ENCODE data around the gene CEBPZOS.

The CEBPZOS gene

GRCh38 chr2:37231241-37232130, 35.2 kb downstream of the CEBPZOS start, which contains the start of the genes CEBPZ and NDUFAF7:
CEBPZ (minus strand) TSS chr2:37231596; CDS start chr2:37231567, 29 bp downstream.
NDUFAF7 (plus strand) TSS chr2:37231658; CDS start chr2:37231706, 48 bp downstream.
- Histone ChIP-seq H3K4me3 (ENCODE audit: low read length in 2 of 2) (peak within 1 kb of the TSS; percentile 90 to 91), H3K4me1 (ENCODE audit: control insufficient read depth in 2 of 2, insufficient read depth in 2 of 2, low read length in 2 of 2) (peaks cover 20 to 22% of the 10 kb centered on the region in 2 donors), H3K9me3 (ENCODE audit: control insufficient read depth in 2 of 2, low read length in 2 of 2) (no peaks in the 10 kb centered on the region), H3K27me3 (ENCODE audit: control insufficient read depth in 2 of 2, insufficient read depth in 2 of 2, low read length in 2 of 2) (no peaks in the 10 kb centered on the region), H3K36me3 (ENCODE audit: control insufficient read depth in 2 of 2, insufficient read depth in 2 of 2, low read length in 2 of 2) (peaks cover 17 to 24% of the 10 kb centered on the region in 2 donors), H3K9ac (ENCODE audit: low read depth in 1 of 2, low read length in 2 of 2) (peak within 1 kb of the TSS; percentile 93 to 95), H3K27ac (ENCODE audit: low read depth in 2 of 2, low read length in 2 of 2) (peak within 1 kb of the TSS; percentile 89 to 97)

GRCh38 chr2:37232131-37232933, 36.0 kb downstream of the CEBPZOS start:
- Histone ChIP-seq H3K27me3 (ENCODE audit: control insufficient read depth in 2 of 2, insufficient read depth in 2 of 2, low read length in 2 of 2) (no peaks in the 10 kb centered on the region), H3K36me3 (ENCODE audit: control insufficient read depth in 2 of 2, insufficient read depth in 2 of 2, low read length in 2 of 2) (peaks cover 12 to 17% of the 10 kb centered on the region in 2 donors), H3K9me3 (ENCODE audit: control insufficient read depth in 2 of 2, low read length in 2 of 2) (no peaks in the 10 kb centered on the region), H3K27ac (ENCODE audit: low read depth in 2 of 2, low read length in 2 of 2) (peak overlapping the region; percentile 89 to 97), H3K9ac (ENCODE audit: low read depth in 1 of 2, low read length in 2 of 2) (peak overlapping the region; percentile 93 to 95), H3K4me3 (ENCODE audit: low read length in 2 of 2) (peak overlapping the region; percentile 90 to 91), H3K4me1 (ENCODE audit: control insufficient read depth in 2 of 2, insufficient read depth in 2 of 2, low read length in 2 of 2) (peaks cover 20 to 22% of the 10 kb centered on the region in 2 donors)

- H3K9ac ChIP-seq (ENCODE audit: low read depth in 1 of 2, low read length in 2 of 2): no peak overlapping the region
- H3K4me1 ChIP-seq (ENCODE audit: control insufficient read depth in 2 of 2, insufficient read depth in 2 of 2, low read length in 2 of 2): no peaks in the 10 kb centered on the region
- H3K4me3 ChIP-seq (ENCODE audit: low read length in 2 of 2): no peak overlapping the region
- no peaks in the 10 kb centered on the region for H3K27me3 ChIP-seq (ENCODE audit: control insufficient read depth in 2 of 2, insufficient read depth in 2 of 2, low read length in 2 of 2)
- H3K9me3 ChIP-seq (ENCODE audit: control insufficient read depth in 2 of 2, low read length in 2 of 2): no peaks in the 10 kb centered on the region
- no peak overlapping the region for H3K27ac ChIP-seq (ENCODE audit: low read depth in 2 of 2, low read length in 2 of 2)
- H3K36me3 ChIP-seq (ENCODE audit: control insufficient read depth in 2 of 2, insufficient read depth in 2 of 2, low read length in 2 of 2): peaks cover 36 to 65% of the 10 kb centered on the region in 2 donors
These were observed 47.1 kb downstream of the CEBPZOS start for GRCh38 chr2:37243435-37243834.

GRCh38 chr2:37244017-37244416, 47.7 kb downstream of the CEBPZOS start:
- H3K27me3 ChIP-seq (ENCODE audit: control insufficient read depth in 2 of 2, insufficient read depth in 2 of 2, low read length in 2 of 2): no peaks in the 10 kb centered on the region
- no peak overlapping the region for H3K4me3 ChIP-seq (ENCODE audit: low read length in 2 of 2)
- H3K36me3 ChIP-seq (ENCODE audit: control insufficient read depth in 2 of 2, insufficient read depth in 2 of 2, low read length in 2 of 2): peaks cover 36 to 61% of the 10 kb centered on the region in 2 donors

GRCh38 chr2:37244755-37245154, 48.5 kb downstream of the CEBPZOS start:
- no peak overlapping the region for H3K4me3 ChIP-seq (ENCODE audit: low read length in 2 of 2)
- no peak overlapping the region for H3K27ac ChIP-seq (ENCODE audit: low read depth in 2 of 2, low read length in 2 of 2)
- H3K9ac ChIP-seq (ENCODE audit: low read depth in 1 of 2, low read length in 2 of 2): no peak overlapping the region
- no peaks in the 10 kb centered on the region for H3K9me3 ChIP-seq (ENCODE audit: control insufficient read depth in 2 of 2, low read length in 2 of 2)
- H3K36me3 ChIP-seq (ENCODE audit: control insufficient read depth in 2 of 2, insufficient read depth in 2 of 2, low read length in 2 of 2): peaks cover 36 to 62% of the 10 kb centered on the region in 2 donors
- no peaks in the 10 kb centered on the region for H3K4me1 ChIP-seq (ENCODE audit: control insufficient read depth in 2 of 2, insufficient read depth in 2 of 2, low read length in 2 of 2)
- no peaks in the 10 kb centered on the region for H3K27me3 ChIP-seq (ENCODE audit: control insufficient read depth in 2 of 2, insufficient read depth in 2 of 2, low read length in 2 of 2)

More at GRCh38 chr2:37244017-37244416, 47.7 kb downstream of the CEBPZOS start:
- H3K9me3 ChIP-seq (ENCODE audit: control insufficient read depth in 2 of 2, low read length in 2 of 2): no peaks in the 10 kb centered on the region
- no peak overlapping the region for H3K27ac ChIP-seq (ENCODE audit: low read depth in 2 of 2, low read length in 2 of 2)
- no peaks in the 10 kb centered on the region for H3K4me1 ChIP-seq (ENCODE audit: control insufficient read depth in 2 of 2, insufficient read depth in 2 of 2, low read length in 2 of 2)
- H3K9ac ChIP-seq (ENCODE audit: low read depth in 1 of 2, low read length in 2 of 2): no peak overlapping the region

GRCh38 chr2:37246205-37246604, 49.9 kb downstream of the CEBPZOS start:
- Histone ChIP-seq H3K4me1 (ENCODE audit: control insufficient read depth in 2 of 2, insufficient read depth in 2 of 2, low read length in 2 of 2) (no peaks in the 10 kb centered on the region), H3K27me3 (ENCODE audit: control insufficient read depth in 2 of 2, insufficient read depth in 2 of 2, low read length in 2 of 2) (no peaks in the 10 kb centered on the region), H3K9ac (ENCODE audit: low read depth in 1 of 2, low read length in 2 of 2) (no peak overlapping the region), H3K4me3 (ENCODE audit: low read length in 2 of 2) (no peak overlapping the region), H3K27ac (ENCODE audit: low read depth in 2 of 2, low read length in 2 of 2) (no peak overlapping the region), H3K9me3 (ENCODE audit: control insufficient read depth in 2 of 2, low read length in 2 of 2) (no peaks in the 10 kb centered on the region), H3K36me3 (ENCODE audit: control insufficient read depth in 2 of 2, insufficient read depth in 2 of 2, low read length in 2 of 2) (peaks cover 35 to 71% of the 10 kb centered on the region in 2 donors)

- Histone ChIP-seq H3K4me3 (ENCODE audit: low read length in 2 of 2) (no peak overlapping the region), H3K27ac (ENCODE audit: low read depth in 2 of 2, low read length in 2 of 2) (no peak overlapping the region), H3K4me1 (ENCODE audit: control insufficient read depth in 2 of 2, insufficient read depth in 2 of 2, low read length in 2 of 2) (no peaks in the 10 kb centered on the region), H3K27me3 (ENCODE audit: control insufficient read depth in 2 of 2, insufficient read depth in 2 of 2, low read length in 2 of 2) (no peaks in the 10 kb centered on the region), H3K9me3 (ENCODE audit: control insufficient read depth in 2 of 2, low read length in 2 of 2) (no peaks in the 10 kb centered on the region), H3K36me3 (ENCODE audit: control insufficient read depth in 2 of 2, insufficient read depth in 2 of 2, low read length in 2 of 2) (peaks cover 49 to 72% of the 10 kb centered on the region in 2 donors), H3K9ac (ENCODE audit: low read depth in 1 of 2, low read length in 2 of 2) (no peak overlapping the region)
These were observed 54.8 kb downstream of the CEBPZOS start for GRCh38 chr2:37250869-37251740.
